Heart left ventricle (tissue), 16 donors: ENCODE data around the gene KRTAP10-7. TPM values are rescaled to one million over a fixed set of nuclear protein-coding genes. Genes with fewer than 3 reads are reported as not detected.
"Not testable (repeated sequence)": the region's sequence is repeated elsewhere in the genome, so short reads cannot be mapped to it uniquely, and the experiment has no call there.

Source experiments
- ATAC-seq, 4 donors: fragments of 200-7000 bp; cut with Tn5 transposase; one replicate each; pipeline ENCODE4 v1.9.1; 2020 to 2022; ENCODE audit warnings: moderate library complexity in 4 of 4, mild to moderate bottlenecking in 3 of 4, moderate number of reproducible peaks in 1 of 4
- DNase-seq, 5 donors: peaks; one replicate each; pipeline ENCODE4 v3.0.0-alpha.2; 2020
- H3K27ac ChIP-seq, 12 donors: fragments of 200-600 bp; sonication (generic) in 4 of 12; one replicate each; pipeline versions ENCODE4 v1.5.0 to v1.8.0; 2016 to 2022; ENCODE audit warnings: mild to moderate bottlenecking in 2 of 12
- H3K27me3 ChIP-seq, 9 donors: fragments of 200-600 bp; sonication (generic) in 2 of 9; one replicate each; pipeline versions ENCODE4 v1.5.1 to v1.8.0; 2016 to 2022; ENCODE audit warnings: mild to moderate bottlenecking in 3 of 9
- H3K36me3 ChIP-seq, 9 donors: fragments of 200-600 bp; sonication (generic) in 2 of 9; one replicate each; pipeline versions ENCODE4 v1.5.0 to v1.8.0; 2018 to 2022; ENCODE audit warnings: mild to moderate bottlenecking in 2 of 9
- H3K4me1 ChIP-seq, 12 donors: fragments of 200-600 bp; sonication (generic) in 4 of 12; one replicate each; pipeline versions ENCODE4 v1.5.0 to v1.8.0; 2016 to 2022; ENCODE audit warnings: mild to moderate bottlenecking in 3 of 12
- H3K4me3 ChIP-seq, 12 donors: fragments of 200-600 bp; sonication (generic) in 4 of 12; one replicate each; pipeline versions ENCODE4 v1.5.0 to v1.8.0; 2017 to 2022; ENCODE audit warnings: mild to moderate bottlenecking in 9 of 12, moderate library complexity in 4 of 12
- H3K9me3 ChIP-seq, 12 donors: fragments of 200-600 bp; sonication (generic) in 4 of 12; one replicate each; pipeline versions ENCODE4 v1.5.0 to v1.8.0; 2016 to 2022; ENCODE audit warnings: mild to moderate bottlenecking in 1 of 12
- POLR2A ChIP-seq, 2 donors: fragments of 450-650 bp; IDR thresholded peaks; one replicate each; pipeline ENCODE4 v1.6.1; 2017; ENCODE audit warnings: antibody characterized with exemption in 2 of 2, mild to moderate bottlenecking in 2 of 2, moderate library complexity in 2 of 2
- WGBS, 4 donors: extraction: QIAGEN DNeasy Blood & Tissue Kit in 2 of 4; methylation state at CpG; one replicate each; pipeline versions ENCODE4 v1.1.5 to v1.1.7; 2013 to 2018; 5-methylcytosine and 5-hydroxymethylcytosine counted together
- intact Hi-C, 10 donors: fragments of 100-400 bp; cut with DNase I; formaldehyde crosslinking; loops; one replicate each; pipeline versions ENCODE4 v1.11.1 to v1.14.2; 2022
- polyA plus RNA-seq, 2 donors: library from polyadenylated mRNA; stranded (reverse); fragments of 200-250 nt; gene quantifications; one replicate each; pipeline ENCODE4 v1.2.3, GENCODE V29; 2013
- total RNA-seq, 9 donors: library from RNA; depleted of rRNA in 2 of 9; stranded (reverse); fragments of >200 nt in 2 of 9; fragmentation: NEBNext Ultra II Directional in 3 of 9; extraction: Animal tissue kit (Norgen Biotek cat#: 25700) in 3 of 9; gene quantifications; one replicate each; pipeline versions ENCODE4 v1.1.0 to v1.2.4, GENCODE V29; 2016 to 2023
- TF ChIP-seq, protein P1 (sequence below), 12 donors: fragments of 200-600 bp; sonication (generic) in 4 of 12; IDR thresholded peaks; one replicate each; pipeline versions ENCODE4 v1.5.0 to v1.8.0; 2018 to 2022; ENCODE audit warnings: antibody characterized with exemption in 12 of 12, mild to moderate bottlenecking in 5 of 12
- donor health status: ischemic (EF 13 %, LVEDD 7.1; RV severe dilation, severe dysfunction).
- donor health status: healthy with polysubstance abuse.
- donor health status: DM: no; HTN: yes; CAD: no.
- donor health status: DM: no; HTN: no; CAD: no.
- donor health status: ischemic (EF 25% LVEDD 6.9; RV normal size, moderate dysfunction).
- donor health status: ischemic (EF 25% LVEDD 5.7; RV mildly dilated, moderate dysfunction).
- donor health status: healthy.
- donor health status: DM: yes; HTN: yes; CAD: no.
- donor health status: ischemic (EF 35%, LVEDD 5.7; RV mildly dilated, moderate dysfunction).
- donor health status: nonischemic (EF 11% LVEDD 7.7; RV severe dilation, severe dysfunction).
- donor health status: DM: yes; HTN: yes; CAD: no.
- donor health status: PGD.
- donor health status: ischemic (EF 29% LVEDD 5.4; RV normal size, mild dysfunction).
- donor health status: nonischemic (EF 23%, LVEDD 6.1; RV moderate dilation, normal function).

Gene KRTAP10-7
- total and polyA plus RNA-seq, 11 donors, result not detected

GRCh38 chr21:44637018-44637850 lies 36.8 kb downstream of the KRTAP10-7 start, which contains the start of gene KRTAP10-10:
KRTAP10-10 (plus strand) TSS chr21:44637356; CDS start chr21:44637418, 62 bp downstream.
- intact Hi-C loops, result no loop called here
- ATAC-seq (peak in 2 of 4 donors; percentile 26 to 29), DNase-seq (no peak)
- no peak within 1 kb of the TSS for H3K27ac ChIP-seq
- WGBS, 4 donors, result 44 to 58% (median 53%) methylated on average over 13 to 21 of the region's 21 CpGs
- peaks cover 0 to 24% (median 6%) of the 10 kb centered on the region in 12 donors for H3K9me3 ChIP-seq
- H3K4me3 ChIP-seq, result no peak within 1 kb of the TSS
- no peaks in the 10 kb centered on the region for H3K36me3 ChIP-seq
- no peaks in the 10 kb centered on the region for H3K4me1 ChIP-seq
- no peak for TF ChIP-seq POLR2A (IDR thresholded peaks at IDR 0.05)
- TF ChIP-seq, protein P1, sequence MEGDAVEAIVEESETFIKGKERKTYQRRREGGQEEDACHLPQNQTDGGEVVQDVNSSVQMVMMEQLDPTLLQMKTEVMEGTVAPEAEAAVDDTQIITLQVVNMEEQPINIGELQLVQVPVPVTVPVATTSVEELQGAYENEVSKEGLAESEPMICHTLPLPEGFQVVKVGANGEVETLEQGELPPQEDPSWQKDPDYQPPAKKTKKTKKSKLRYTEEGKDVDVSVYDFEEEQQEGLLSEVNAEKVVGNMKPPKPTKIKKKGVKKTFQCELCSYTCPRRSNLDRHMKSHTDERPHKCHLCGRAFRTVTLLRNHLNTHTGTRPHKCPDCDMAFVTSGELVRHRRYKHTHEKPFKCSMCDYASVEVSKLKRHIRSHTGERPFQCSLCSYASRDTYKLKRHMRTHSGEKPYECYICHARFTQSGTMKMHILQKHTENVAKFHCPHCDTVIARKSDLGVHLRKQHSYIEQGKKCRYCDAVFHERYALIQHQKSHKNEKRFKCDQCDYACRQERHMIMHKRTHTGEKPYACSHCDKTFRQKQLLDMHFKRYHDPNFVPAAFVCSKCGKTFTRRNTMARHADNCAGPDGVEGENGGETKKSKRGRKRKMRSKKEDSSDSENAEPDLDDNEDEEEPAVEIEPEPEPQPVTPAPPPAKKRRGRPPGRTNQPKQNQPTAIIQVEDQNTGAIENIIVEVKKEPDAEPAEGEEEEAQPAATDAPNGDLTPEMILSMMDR (IDR thresholded peaks at IDR 0.05), result no peak
- H3K27me3 ChIP-seq, result peaks cover 0 to 21% (median 0%) of the 10 kb centered on the region in 9 donors

- DNase-seq, result not testable (repeated sequence)
- H3K27me3 ChIP-seq, result peaks cover 0 to 21% (median 0%) of the 10 kb centered on the region in 9 donors
These were observed 37.5 kb downstream of the KRTAP10-7 start for GRCh38 chr21:44637851-44638348.

GRCh38 chr21:44638506-44639330 lies 38.3 kb downstream of the KRTAP10-7 start:
- H3K27ac ChIP-seq, ATAC-seq, DNase-seq, H3K4me3 ChIP-seq, H3K36me3 ChIP-seq, H3K4me1 ChIP-seq, intact Hi-C loops: not testable (repeated sequence)
- H3K27me3 ChIP-seq, result peaks cover 0 to 21% (median 0%) of the 10 kb centered on the region in 9 donors
- WGBS, 4 donors, result 72 to 95% (median 80%) methylated on average over 11 to 21 of the region's 21 CpGs
- peaks cover 0 to 21% (median 0%) of the 10 kb centered on the region in 12 donors for H3K9me3 ChIP-seq

More at GRCh38 chr21:44637851-44638348, 37.5 kb downstream of the KRTAP10-7 start:
- H3K27ac ChIP-seq, H3K36me3 ChIP-seq, H3K4me1 ChIP-seq, H3K4me3 ChIP-seq, intact Hi-C loops: not testable (repeated sequence)
- H3K9me3 ChIP-seq, result peaks cover 0 to 17% (median 1%) of the 10 kb centered on the region in 12 donors
- peak in 2 of 4 donors; percentile 34 for ATAC-seq
- 49 to 56% (median 55%) methylated on average over 10 to 12 of the region's 12 CpGs for WGBS, 4 donors

- no peak for ATAC-seq
- TF ChIP-seq POLR2A (IDR thresholded peaks at IDR 0.05), result no peak
- TF ChIP-seq, protein P1 (IDR thresholded peaks at IDR 0.05), result no peak
- Histone ChIP-seq H3K36me3 (no peaks in the 10 kb centered on the region), H3K27me3 (peaks cover 0 to 21% (median 0%) of the 10 kb centered on the region in 9 donors), H3K4me1 (no peaks in the 10 kb centered on the region), H3K27ac (no peak overlapping the region), H3K4me3 (no peak overlapping the region), H3K9me3 (peaks cover 0 to 26% (median 3%) of the 10 kb centered on the region in 12 donors)
- no peak for DNase-seq
- intact Hi-C loops, result no loop called here
- WGBS, 4 donors, result 82 to 90% (median 87%) methylated on average over 8 to 12 of the region's 12 CpGs
These were observed 38.9 kb downstream of the KRTAP10-7 start for GRCh38 chr21:44639331-44639655.
